A673 (cell line): ENCODE measurements around the gene OR51V1. TPM values are rescaled to one million over a fixed set of nuclear protein-coding genes. Genes with fewer than 3 reads are reported as not detected.
"Not testable (repeated sequence)": the region's sequence is repeated elsewhere in the genome, so short reads cannot be mapped to it uniquely, and the experiment has no call there.

Experiments
- BruUV-seq: library from RNA; stranded (reverse); fragments of 400-500 nt; replicated peaks from 2 replicates; lab custom pipeline; 2021; lab: Mats Ljungman, UMichigan
- CTCF ChIA-PET: fragments of 300-600 bp; sonication (Branson Sonifier 250); formaldehyde crosslinking; loops from one replicate; lab custom pipeline; 2022; ENCODE audit warnings: antibody characterized with exemption; lab: Charles Lee
- POLR2A ChIA-PET: fragments of 300-600 bp; sonication (Branson Sonifier 250); formaldehyde crosslinking; loops from one replicate; lab custom pipeline; 2022; ENCODE audit warnings: antibody characterized with exemption; ENCODE audit not compliant: low non-redundant PET; lab: Charles Lee
- DNase-seq: peaks from one replicate; pipeline ENCODE4 v3.0.0-alpha.2; 2015; ENCODE audit warnings: low spot score
- H3K27ac ChIP-seq: fragments of 200-600 bp; sonication (generic); 2 replicates; pipeline ENCODE4 v1.5.1; 2016; ENCODE audit warnings: mixed run types, low read depth, mild to moderate bottlenecking, mixed read lengths, antibody characterized with exemption, low read length; ENCODE audit not compliant: poor library complexity, severe bottlenecking
- H3K27me3 ChIP-seq: fragments of 200-600 bp; sonication (generic); replicated peaks from 2 replicates; pipeline ENCODE4 v1.6.1; 2017; ENCODE audit warnings: mixed run types, low read depth, mild to moderate bottlenecking, mixed read lengths, antibody characterized with exemption, low read length; ENCODE audit not compliant: insufficient read depth, poor library complexity
- H3K36me3 ChIP-seq: fragments of 200-600 bp; sonication (generic); 2 replicates; pipeline ENCODE4 v1.6.1; 2016; ENCODE audit warnings: mixed run types, mild to moderate bottlenecking, mixed read lengths, antibody characterized with exemption, low read length; ENCODE audit not compliant: insufficient read depth, poor library complexity, severe bottlenecking
- H3K4me1 ChIP-seq: fragments of 200-600 bp; sonication (generic); 2 replicates; pipeline ENCODE4 v1.6.1; 2017; ENCODE audit warnings: mixed run types, mild to moderate bottlenecking, mixed read lengths, antibody characterized with exemption, low read length; ENCODE audit not compliant: insufficient read depth, poor library complexity, severe bottlenecking
- H3K4me3 ChIP-seq: fragments of 200-600 bp; sonication (generic); 2 replicates; pipeline ENCODE4 v1.5.1; 2016; ENCODE audit warnings: low read depth, mixed run types, mild to moderate bottlenecking, mixed read lengths, low read length; ENCODE audit not compliant: poor library complexity, severe bottlenecking
- H3K9me3 ChIP-seq: fragments of 200-600 bp; sonication (generic); 2 replicates; pipeline ENCODE4 v1.6.1; 2016; ENCODE audit warnings: mixed run types, low read depth, mild to moderate bottlenecking, mixed read lengths, antibody characterized with exemption, low read length; ENCODE audit not compliant: poor library complexity, severe bottlenecking
- CTCF ChIP-seq: fragments of 300-800, 200-600 bp; sonication (generic); conservative IDR thresholded peaks from 2 replicates; pipeline ENCODE4 v1.5.1; 2017; ENCODE audit warnings: low read depth, mild to moderate bottlenecking, antibody characterized with exemption, low read length, moderate library complexity, mixed read lengths
- EZH2 ChIP-seq: fragments of 200-600 bp; sonication (generic); IDR thresholded peaks from 2 replicates; pipeline ENCODE4 v1.6.1; 2017; ENCODE audit warnings: borderline replicate concordance, low read depth, mild to moderate bottlenecking, mixed read lengths, antibody characterized with exemption, low read length; ENCODE audit not compliant: poor library complexity, severe bottlenecking
- intact Hi-C: fragments of 100-400 bp; cut with micrococcal nuclease; formaldehyde crosslinking; loops from one replicate; pipeline ENCODE4 v1.10.0; 2022; ENCODE audit not compliant: unreplicated experiment
- total RNA-seq: library from RNA; stranded (reverse); gene quantifications from 2 replicates; pipeline ENCODE4 v1.2.3, GENCODE V29; 2021

OR51V1 gene
- total RNA-seq, 1 experiment from 2014 or later, result not detected

DNA sequence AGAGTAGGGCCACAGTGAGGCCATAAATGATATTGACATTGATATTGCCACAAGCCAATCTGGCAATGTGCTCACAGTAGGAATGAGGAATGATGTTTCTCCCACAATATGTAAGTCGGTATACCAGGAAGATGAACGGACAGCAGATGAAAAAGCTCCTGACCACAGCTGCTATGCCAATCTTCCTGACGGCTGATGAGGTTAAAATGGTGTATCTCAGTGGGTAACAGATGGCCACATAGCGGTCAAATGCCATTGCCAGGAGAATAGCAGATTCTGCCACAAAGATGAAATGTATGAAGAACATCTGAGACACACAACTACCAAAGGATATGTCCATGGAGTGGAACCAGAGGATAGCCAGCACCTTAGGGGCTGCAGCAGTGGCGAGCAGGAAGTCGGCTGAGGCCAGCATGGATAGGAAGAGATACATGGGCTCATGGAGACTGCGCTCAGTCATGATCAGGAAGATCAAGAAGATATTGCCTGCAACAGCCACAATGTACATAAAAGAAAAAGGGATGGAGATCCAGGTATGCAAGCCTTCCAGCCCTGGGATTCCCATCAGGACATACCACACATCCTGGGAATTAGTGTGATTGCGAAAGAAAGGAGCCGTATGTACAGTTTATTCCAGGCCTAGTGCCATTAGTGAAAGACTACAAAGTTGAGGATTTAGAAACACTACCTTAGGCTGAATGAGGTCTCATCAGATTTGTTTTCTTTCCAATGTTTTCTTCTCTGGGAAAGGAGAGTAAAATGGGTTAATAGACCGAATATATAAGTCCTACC lies 22.2 kb downstream of the OR51V1 start:
- H3K4me3 ChIP-seq, result no peak overlapping the region
- no peaks in the 10 kb centered on the region for H3K36me3 ChIP-seq
- BruUV-seq, result no TSS peak
- no peaks in the 10 kb centered on the region for H3K27me3 ChIP-seq
- no peaks in the 10 kb centered on the region for H3K9me3 ChIP-seq
- DNase-seq, result no peak
- ChIA-PET POLR2A (no interaction called here), CTCF (no interaction called here)
- intact Hi-C loops, result no loop called here
- no peaks in the 10 kb centered on the region for H3K4me1 ChIP-seq
- TF ChIP-seq CTCF (no peak), EZH2 (no peak)
- H3K27ac ChIP-seq, result no peak overlapping the region

DNA sequence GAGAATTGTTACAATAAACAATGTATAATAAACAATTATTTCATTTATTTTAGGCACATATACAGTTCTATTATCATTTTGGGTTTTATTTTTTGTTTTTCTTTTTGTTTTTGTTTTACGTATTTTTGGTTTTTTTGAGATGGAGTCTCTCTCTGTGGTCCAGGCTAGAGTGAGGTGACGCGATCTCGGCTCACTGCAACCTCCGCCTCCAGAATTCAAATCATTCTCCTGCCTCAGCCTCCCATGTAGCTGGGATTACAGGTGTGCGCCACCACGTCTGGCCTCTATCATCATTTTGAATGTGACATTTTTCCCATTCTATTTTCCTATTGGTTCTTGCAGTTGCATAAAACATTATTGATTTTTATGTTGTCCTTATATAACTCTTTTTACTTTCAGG lies 25.5 kb downstream of the OR51V1 start:
- Histone ChIP-seq H3K9me3 (no peaks in the 10 kb centered on the region), H3K27ac (no peak overlapping the region), H3K27me3 (no peaks in the 10 kb centered on the region), H3K4me1 (no peaks in the 10 kb centered on the region), H3K36me3 (no peaks in the 10 kb centered on the region), H3K4me3 (no peak overlapping the region)
- TF ChIP-seq EZH2, result no peak
- no peak for TF ChIP-seq CTCF
- intact Hi-C loops, result no loop called here
- ChIA-PET POLR2A (no interaction called here), CTCF (no interaction called here)
- BruUV-seq, result no TSS peak
- no peak for DNase-seq

- Histone ChIP-seq H3K4me3 (no peak overlapping the region), H3K27me3 (no peaks in the 10 kb centered on the region), H3K36me3 (no peaks in the 10 kb centered on the region), H3K9me3 (no peaks in the 10 kb centered on the region), H3K27ac (no peak overlapping the region), H3K4me1 (no peaks in the 10 kb centered on the region)
- no peak for TF ChIP-seq CTCF
- no peak for TF ChIP-seq EZH2
- no peak for DNase-seq
- POLR2A ChIA-PET, result no interaction called here
- intact Hi-C loops, result no loop called here
- BruUV-seq, result no TSS peak
- CTCF ChIA-PET, result no interaction called here
Measured at GRCh38 chr11:5171856-5172255, 28.6 kb downstream of the OR51V1 start.

- POLR2A ChIA-PET, H3K4me3 ChIP-seq, BruUV-seq, H3K27ac ChIP-seq, H3K4me1 ChIP-seq, H3K27me3 ChIP-seq, CTCF ChIA-PET, DNase-seq, H3K9me3 ChIP-seq, H3K36me3 ChIP-seq, intact Hi-C loops: not testable (repeated sequence)
Measured at GRCh38 chr11:5165898-5166297, 34.6 kb downstream of the OR51V1 start.

DNA sequence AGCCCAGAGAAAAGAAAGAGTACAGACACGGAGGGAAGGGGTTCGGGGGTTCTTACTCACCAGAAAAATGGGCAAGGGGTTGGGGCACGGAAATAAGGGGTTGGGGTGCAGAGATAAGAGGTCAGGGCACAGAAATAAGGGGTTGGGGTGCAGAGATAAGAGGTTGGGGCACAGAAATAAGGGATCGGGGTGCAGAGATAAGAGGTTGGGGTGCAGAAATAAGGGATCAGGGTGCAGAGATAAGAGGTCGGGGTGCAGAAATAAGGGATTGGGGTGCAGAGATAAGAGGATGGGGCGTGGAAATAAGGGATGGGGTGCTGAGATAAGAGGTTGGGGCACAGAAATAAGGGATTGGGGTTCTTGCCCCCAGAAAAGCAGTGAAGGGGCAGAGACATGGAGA lies 35.7 kb downstream of the OR51V1 start:
- H3K27me3 ChIP-seq, DNase-seq, H3K27ac ChIP-seq, H3K36me3 ChIP-seq, H3K9me3 ChIP-seq, POLR2A ChIA-PET, CTCF ChIA-PET, H3K4me3 ChIP-seq, intact Hi-C loops, H3K4me1 ChIP-seq, BruUV-seq: not testable (repeated sequence)
